ENCODE results near the gene TCEA2. TPM values are rescaled to one million over a fixed set of nuclear protein-coding genes. Genes with fewer than 3 reads are reported as not detected.

The TCEA2 gene
- total and polyA plus RNA-seq, 2 of the 13 experiments (the other 11 are each of a cell fraction or from before 2014, with no cell fraction given): 28.1 to 33.7 TPM

DNA sequence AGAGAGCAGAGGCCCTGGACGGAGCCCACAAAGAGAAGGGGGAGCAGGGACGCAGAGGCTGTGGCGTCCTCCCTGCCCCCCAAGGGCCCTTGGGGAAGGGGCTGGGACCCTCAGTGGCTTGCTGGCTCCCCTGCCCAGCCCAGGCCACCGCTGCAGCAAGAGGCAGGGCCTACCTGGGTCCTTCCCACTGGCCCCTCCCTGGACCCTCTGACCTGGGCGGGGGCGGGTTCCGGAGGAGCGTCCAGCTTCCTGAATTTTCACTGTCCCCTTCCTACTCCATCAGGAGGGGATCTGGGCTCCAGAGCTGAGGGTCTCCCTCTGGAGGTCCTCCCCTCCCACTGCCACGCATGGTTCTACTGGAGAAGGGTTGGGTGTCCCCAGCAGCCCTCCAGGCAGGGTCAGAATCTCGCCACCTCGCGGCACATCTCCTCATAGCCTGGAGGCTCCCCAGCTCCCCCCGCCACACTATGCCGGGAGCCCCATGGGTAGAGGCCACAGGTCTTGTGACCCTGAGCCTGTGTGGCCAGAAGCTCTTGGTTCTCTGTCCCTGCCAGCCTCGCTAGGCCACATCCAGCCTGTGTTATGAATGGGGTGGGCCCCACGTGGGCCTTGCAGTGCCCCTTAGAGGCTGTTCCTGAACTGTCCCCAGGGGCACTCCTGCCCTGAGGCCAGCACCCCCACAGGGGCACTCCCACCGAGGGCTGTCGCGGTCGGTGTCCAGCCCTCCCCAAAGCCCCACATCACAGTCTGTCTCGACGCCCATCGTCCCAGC, 12.6 kb upstream of the TCEA2 start (continued):
- TF ChIP-seq, protein P1, sequence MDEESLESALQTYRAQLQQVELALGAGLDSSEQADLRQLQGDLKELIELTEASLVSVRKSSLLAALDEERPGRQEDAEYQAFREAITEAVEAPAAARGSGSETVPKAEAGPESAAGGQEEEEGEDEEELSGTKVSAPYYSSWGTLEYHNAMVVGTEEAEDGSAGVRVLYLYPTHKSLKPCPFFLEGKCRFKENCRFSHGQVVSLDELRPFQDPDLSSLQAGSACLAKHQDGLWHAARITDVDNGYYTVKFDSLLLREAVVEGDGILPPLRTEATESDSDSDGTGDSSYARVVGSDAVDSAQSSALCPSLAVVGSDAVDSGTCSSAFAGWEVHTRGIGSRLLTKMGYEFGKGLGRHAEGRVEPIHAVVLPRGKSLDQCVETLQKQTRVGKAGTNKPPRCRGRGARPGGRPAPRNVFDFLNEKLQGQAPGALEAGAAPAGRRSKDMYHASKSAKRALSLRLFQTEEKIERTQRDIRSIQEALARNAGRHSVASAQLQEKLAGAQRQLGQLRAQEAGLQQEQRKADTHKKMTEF (CRISPR knock-in tag; IDR thresholded peaks at IDR 0.05): peak; percentile 88
- TF ChIP-seq KDM1A (CRISPR knock-in tag; IDR thresholded peaks at IDR 0.05): no peak
- TF ChIP-seq TEAD3 (CRISPR knock-in tag; optimal IDR thresholded peaks at IDR 0.05; ENCODE audit: borderline replicate concordance): no peak
- TF ChIP-seq ADNP (CRISPR knock-in tag; IDR thresholded peaks at IDR 0.05): no peak
- TF ChIP-seq, protein P2, sequence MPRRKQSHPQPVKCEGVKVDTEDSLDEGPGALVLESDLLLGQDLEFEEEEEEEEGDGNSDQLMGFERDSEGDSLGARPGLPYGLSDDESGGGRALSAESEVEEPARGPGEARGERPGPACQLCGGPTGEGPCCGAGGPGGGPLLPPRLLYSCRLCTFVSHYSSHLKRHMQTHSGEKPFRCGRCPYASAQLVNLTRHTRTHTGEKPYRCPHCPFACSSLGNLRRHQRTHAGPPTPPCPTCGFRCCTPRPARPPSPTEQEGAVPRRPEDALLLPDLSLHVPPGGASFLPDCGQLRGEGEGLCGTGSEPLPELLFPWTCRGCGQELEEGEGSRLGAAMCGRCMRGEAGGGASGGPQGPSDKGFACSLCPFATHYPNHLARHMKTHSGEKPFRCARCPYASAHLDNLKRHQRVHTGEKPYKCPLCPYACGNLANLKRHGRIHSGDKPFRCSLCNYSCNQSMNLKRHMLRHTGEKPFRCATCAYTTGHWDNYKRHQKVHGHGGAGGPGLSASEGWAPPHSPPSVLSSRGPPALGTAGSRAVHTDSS (CRISPR knock-in tag; conservative IDR thresholded peaks at IDR 0.05): 0 out of 2 replicates have a peak, but pooled peaks have one; percentile 91
- TF ChIP-seq POLR2G (IDR thresholded peaks at IDR 0.05; ENCODE audit: low read depth, low read length): peak; percentile 67
- peak; percentile 60; the same call in 1 of the 2 replicates for TF ChIP-seq DR1 (CRISPR knock-in tag; IDR thresholded peaks at IDR 0.05)
- TF ChIP-seq ATM (IDR thresholded peaks at IDR 0.05; ENCODE audit: borderline replicate concordance): no peak
- TF ChIP-seq, protein P3, sequence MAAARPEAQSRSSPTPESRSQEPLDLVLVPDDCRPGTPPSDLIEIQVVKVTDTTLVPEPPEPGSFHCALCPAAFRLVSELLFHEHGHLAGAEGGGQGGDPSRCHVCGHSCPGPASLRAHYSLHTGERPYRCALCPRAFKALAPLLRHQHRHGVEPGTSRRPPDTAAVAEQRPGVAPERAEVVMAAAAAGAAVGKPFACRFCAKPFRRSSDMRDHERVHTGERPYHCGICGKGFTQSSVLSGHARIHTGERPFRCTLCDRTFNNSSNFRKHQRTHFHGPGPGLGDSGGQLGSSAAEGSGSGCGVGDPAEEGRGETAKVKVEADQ (CRISPR knock-in tag; IDR thresholded peaks at IDR 0.05; ENCODE audit: borderline replicate concordance): 0 out of 2 replicates have a peak, but pooled peaks have one; percentile 59
- TF ChIP-seq, protein P4, sequence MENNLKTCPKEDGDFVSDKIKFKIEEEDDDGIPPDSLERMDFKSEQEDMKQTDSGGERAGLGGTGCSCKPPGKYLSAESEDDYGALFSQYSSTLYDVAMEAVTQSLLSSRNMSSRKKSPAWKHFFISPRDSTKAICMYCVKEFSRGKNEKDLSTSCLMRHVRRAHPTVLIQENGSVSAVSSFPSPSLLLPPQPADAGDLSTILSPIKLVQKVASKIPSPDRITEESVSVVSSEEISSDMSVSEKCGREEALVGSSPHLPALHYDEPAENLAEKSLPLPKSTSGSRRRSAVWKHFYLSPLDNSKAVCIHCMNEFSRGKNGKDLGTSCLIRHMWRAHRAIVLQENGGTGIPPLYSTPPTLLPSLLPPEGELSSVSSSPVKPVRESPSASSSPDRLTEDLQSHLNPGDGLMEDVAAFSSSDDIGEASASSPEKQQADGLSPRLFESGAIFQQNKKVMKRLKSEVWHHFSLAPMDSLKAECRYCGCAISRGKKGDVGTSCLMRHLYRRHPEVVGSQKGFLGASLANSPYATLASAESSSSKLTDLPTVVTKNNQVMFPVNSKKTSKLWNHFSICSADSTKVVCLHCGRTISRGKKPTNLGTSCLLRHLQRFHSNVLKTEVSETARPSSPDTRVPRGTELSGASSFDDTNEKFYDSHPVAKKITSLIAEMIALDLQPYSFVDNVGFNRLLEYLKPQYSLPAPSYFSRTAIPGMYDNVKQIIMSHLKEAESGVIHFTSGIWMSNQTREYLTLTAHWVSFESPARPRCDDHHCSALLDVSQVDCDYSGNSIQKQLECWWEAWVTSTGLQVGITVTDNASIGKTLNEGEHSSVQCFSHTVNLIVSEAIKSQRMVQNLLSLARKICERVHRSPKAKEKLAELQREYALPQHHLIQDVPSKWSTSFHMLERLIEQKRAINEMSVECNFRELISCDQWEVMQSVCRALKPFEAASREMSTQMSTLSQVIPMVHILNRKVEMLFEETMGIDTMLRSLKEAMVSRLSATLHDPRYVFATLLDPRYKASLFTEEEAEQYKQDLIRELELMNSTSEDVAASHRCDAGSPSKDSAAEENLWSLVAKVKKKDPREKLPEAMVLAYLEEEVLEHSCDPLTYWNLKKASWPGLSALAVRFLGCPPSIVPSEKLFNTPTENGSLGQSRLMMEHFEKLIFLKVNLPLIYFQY (CRISPR knock-in tag; IDR thresholded peaks at IDR 0.05; ENCODE audit: borderline replicate concordance): no peak
- TF ChIP-seq SALL2 (CRISPR knock-in tag; IDR thresholded peaks at IDR 0.05): peak; percentile 91; the same call in 1 of the 2 replicates
- TF ChIP-seq TCF7L2 (IDR thresholded peaks at IDR 0.05; ENCODE audit: low read depth, low read length): no peak
- TF ChIP-seq MATR3 (CRISPR knock-in tag; IDR thresholded peaks at IDR 0.05): peak; percentile 94; the same call in 1 of the 2 replicates
- TF ChIP-seq, protein P5, sequence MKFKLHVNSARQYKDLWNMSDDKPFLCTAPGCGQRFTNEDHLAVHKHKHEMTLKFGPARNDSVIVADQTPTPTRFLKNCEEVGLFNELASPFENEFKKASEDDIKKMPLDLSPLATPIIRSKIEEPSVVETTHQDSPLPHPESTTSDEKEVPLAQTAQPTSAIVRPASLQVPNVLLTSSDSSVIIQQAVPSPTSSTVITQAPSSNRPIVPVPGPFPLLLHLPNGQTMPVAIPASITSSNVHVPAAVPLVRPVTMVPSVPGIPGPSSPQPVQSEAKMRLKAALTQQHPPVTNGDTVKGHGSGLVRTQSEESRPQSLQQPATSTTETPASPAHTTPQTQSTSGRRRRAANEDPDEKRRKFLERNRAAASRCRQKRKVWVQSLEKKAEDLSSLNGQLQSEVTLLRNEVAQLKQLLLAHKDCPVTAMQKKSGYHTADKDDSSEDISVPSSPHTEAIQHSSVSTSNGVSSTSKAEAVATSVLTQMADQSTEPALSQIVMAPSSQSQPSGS (CRISPR knock-in tag; IDR thresholded peaks at IDR 0.05): peak; percentile 53; the same call in 1 of the 2 replicates
- TF ChIP-seq, protein P6, sequence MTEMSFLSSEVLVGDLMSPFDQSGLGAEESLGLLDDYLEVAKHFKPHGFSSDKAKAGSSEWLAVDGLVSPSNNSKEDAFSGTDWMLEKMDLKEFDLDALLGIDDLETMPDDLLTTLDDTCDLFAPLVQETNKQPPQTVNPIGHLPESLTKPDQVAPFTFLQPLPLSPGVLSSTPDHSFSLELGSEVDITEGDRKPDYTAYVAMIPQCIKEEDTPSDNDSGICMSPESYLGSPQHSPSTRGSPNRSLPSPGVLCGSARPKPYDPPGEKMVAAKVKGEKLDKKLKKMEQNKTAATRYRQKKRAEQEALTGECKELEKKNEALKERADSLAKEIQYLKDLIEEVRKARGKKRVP (CRISPR knock-in tag; IDR thresholded peaks at IDR 0.05): no peak
- TF ChIP-seq TMF1 (CRISPR knock-in tag; IDR thresholded peaks at IDR 0.05; ENCODE audit: low read depth): no peak
- TF ChIP-seq NFE2 (CRISPR knock-in tag; IDR thresholded peaks at IDR 0.05): 0 out of 2 replicates have a peak, but pooled peaks have one; percentile 5
- TF ChIP-seq ZNF501 (CRISPR knock-in tag; IDR thresholded peaks at IDR 0.05): peak; percentile 90
- 0 out of 2 replicates have a peak, but pooled peaks have one; percentile 24 for TF ChIP-seq ETV6 (CRISPR knock-in tag; conservative IDR thresholded peaks at IDR 0.05)
